Hepatocyte (in vitro differentiated cells): Measurements from ENCODE around the gene RANBP3. TPM values are rescaled to one million over a fixed set of nuclear protein-coding genes. Genes with fewer than 3 reads are reported as not detected.
A peak's percentile ranks its signal among the peaks of the same experiment; 100 is the strongest.

Experiments used
- DNase-seq: peaks from one replicate; pipeline ENCODE4 v3.0.0-alpha.2; 2016; ENCODE audit warnings: low spot score
- H2AFZ ChIP-seq: fragments of 200-600 bp; sonication (generic); 2 replicates; pipeline ENCODE4 v1.6.0; 2016; ENCODE audit warnings: antibody characterized with exemption, mild to moderate bottlenecking
- H3K27ac ChIP-seq: fragments of 200-600 bp; sonication (generic); 2 replicates; pipeline ENCODE4 v1.5.1; 2016; ENCODE audit warnings: mild to moderate bottlenecking
- H3K27me3 ChIP-seq: fragments of 200-600 bp; sonication (generic); 2 replicates; pipeline ENCODE4 v1.6.1; 2016
- H3K36me3 ChIP-seq: fragments of 200-600 bp; sonication (generic); replicated peaks from 2 replicates; pipeline ENCODE4 v1.5.1; 2016; ENCODE audit warnings: low read depth; ENCODE audit not compliant: insufficient read depth
- H3K4me1 ChIP-seq: fragments of 200-600 bp; sonication (generic); 2 replicates; pipeline ENCODE4 v1.5.1; 2016; ENCODE audit warnings: mild to moderate bottlenecking, moderate library complexity; ENCODE audit not compliant: insufficient read depth
- H3K4me2 ChIP-seq: fragments of 200-600 bp; sonication (generic); 2 replicates; pipeline ENCODE4 v1.6.0; 2016
- H3K4me3 ChIP-seq: fragments of 200-600 bp; sonication (generic); 2 replicates; pipeline ENCODE4 v1.5.1; 2016; ENCODE audit warnings: mild to moderate bottlenecking
- H3K79me2 ChIP-seq: fragments of 200-600 bp; sonication (generic); 2 replicates; pipeline ENCODE4 v1.6.0; 2017; ENCODE audit warnings: mild to moderate bottlenecking
- H3K9me2 ChIP-seq: fragments of 200-600 bp; sonication (generic); replicated peaks from 2 replicates; pipeline ENCODE4 v1.6.0; 2017; ENCODE audit warnings: mild to moderate bottlenecking; ENCODE audit not compliant: insufficient read depth
- H3K9me3 ChIP-seq: fragments of 200-600 bp; sonication (generic); 2 replicates; pipeline ENCODE4 v1.5.1; 2016; ENCODE audit warnings: low read depth, mild to moderate bottlenecking
- H4K20me1 ChIP-seq: fragments of 200-600 bp; sonication (generic); 2 replicates; pipeline ENCODE4 v1.6.0; 2016; ENCODE audit warnings: mild to moderate bottlenecking; ENCODE audit not compliant: insufficient read depth, poor library complexity, severe bottlenecking
- EZH2 ChIP-seq: fragments of 200-600 bp; sonication (generic); IDR thresholded peaks from 2 replicates; pipeline ENCODE4 v1.6.1; 2016; ENCODE audit warnings: antibody characterized with exemption, mild to moderate bottlenecking, borderline replicate concordance
- EZH2phosphoT487 ChIP-seq: fragments of 200-600 bp; sonication (generic); IDR thresholded peaks from one replicate; pipeline ENCODE4 v1.6.1; 2018; ENCODE audit warnings: antibody characterized with exemption, mild to moderate bottlenecking, low read depth, moderate library complexity; ENCODE audit not compliant: unreplicated experiment, severe bottlenecking
- WGBS: methylation state at CpG from one replicate; pipeline ENCODE4 v1.1.6; 2016; ENCODE audit warnings: low lambda C conversion rate; ENCODE audit errors: missing lambda C conversion rate; 5-methylcytosine and 5-hydroxymethylcytosine counted together
- polyA plus RNA-seq: library from polyadenylated mRNA; unstranded; fragments of >200 nt; fragmentation: Nextera tagmentation; extraction: Ambion mirVana; gene quantifications from 2 replicates; pipeline ENCODE4 v1.2.1, GENCODE V29; 2016
- total RNA-seq: library from RNA; depleted of rRNA; stranded (reverse); fragments of >200 nt; gene quantifications from 2 replicates; pipeline ENCODE4 v1.2.3, GENCODE V29; 2014
- TF ChIP-seq, protein P1 (sequence below): fragments of 200-600 bp; sonication (generic); IDR thresholded peaks from 2 replicates; pipeline ENCODE4 v1.5.1; 2016; ENCODE audit warnings: antibody characterized with exemption, mild to moderate bottlenecking; ENCODE audit not compliant: poor library complexity

RANBP3 gene
- total and polyA plus RNA-seq, 2 experiments from 2014 or later = 10.4 to 51.0 TPM

DNA sequence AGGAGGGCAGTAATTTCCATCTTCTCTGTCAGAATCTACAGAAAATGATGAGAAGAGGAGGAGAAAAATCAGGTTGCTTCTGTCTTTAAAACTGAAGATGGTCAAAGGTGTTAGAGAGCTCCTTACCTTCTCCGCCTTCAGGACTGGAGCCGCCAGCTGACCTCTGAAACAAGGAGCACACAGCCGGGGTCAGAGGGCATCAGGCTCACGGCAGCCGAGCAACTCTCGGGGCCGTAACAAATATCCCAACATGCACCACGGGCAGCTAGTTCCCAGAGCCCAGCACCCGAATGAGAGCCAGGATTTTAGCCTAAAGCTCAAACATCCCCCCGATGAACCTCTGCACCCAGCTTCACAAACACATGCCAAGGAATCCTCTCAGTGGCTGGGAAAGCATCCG lies 36.3 kb downstream of the RANBP3 start:
- Histone ChIP-seq H3K79me2 (peaks cover 89% of the 10 kb centered on the region), H3K27me3 (no peaks in the 10 kb centered on the region), H4K20me1 (peaks cover 41% of the 10 kb centered on the region), H3K4me1 (peaks cover 31% of the 10 kb centered on the region), H3K4me3 (no peak overlapping the region), H3K27ac (peak overlapping the region; percentile 23), H2AFZ (no peak overlapping the region), H3K4me2 (no peak overlapping the region), H3K36me3 (no peaks in the 10 kb centered on the region), H3K9me2 (no peaks in the 10 kb centered on the region), H3K9me3 (no peaks in the 10 kb centered on the region)
- DNase-seq = no peak
- 86% methylated on average over 11 of the region's 11 CpGs for WGBS
- TF ChIP-seq EZH2 (no peak), EZH2phosphoT487 (no peak)
- TF ChIP-seq, protein P1, sequence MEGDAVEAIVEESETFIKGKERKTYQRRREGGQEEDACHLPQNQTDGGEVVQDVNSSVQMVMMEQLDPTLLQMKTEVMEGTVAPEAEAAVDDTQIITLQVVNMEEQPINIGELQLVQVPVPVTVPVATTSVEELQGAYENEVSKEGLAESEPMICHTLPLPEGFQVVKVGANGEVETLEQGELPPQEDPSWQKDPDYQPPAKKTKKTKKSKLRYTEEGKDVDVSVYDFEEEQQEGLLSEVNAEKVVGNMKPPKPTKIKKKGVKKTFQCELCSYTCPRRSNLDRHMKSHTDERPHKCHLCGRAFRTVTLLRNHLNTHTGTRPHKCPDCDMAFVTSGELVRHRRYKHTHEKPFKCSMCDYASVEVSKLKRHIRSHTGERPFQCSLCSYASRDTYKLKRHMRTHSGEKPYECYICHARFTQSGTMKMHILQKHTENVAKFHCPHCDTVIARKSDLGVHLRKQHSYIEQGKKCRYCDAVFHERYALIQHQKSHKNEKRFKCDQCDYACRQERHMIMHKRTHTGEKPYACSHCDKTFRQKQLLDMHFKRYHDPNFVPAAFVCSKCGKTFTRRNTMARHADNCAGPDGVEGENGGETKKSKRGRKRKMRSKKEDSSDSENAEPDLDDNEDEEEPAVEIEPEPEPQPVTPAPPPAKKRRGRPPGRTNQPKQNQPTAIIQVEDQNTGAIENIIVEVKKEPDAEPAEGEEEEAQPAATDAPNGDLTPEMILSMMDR = no peak

DNA sequence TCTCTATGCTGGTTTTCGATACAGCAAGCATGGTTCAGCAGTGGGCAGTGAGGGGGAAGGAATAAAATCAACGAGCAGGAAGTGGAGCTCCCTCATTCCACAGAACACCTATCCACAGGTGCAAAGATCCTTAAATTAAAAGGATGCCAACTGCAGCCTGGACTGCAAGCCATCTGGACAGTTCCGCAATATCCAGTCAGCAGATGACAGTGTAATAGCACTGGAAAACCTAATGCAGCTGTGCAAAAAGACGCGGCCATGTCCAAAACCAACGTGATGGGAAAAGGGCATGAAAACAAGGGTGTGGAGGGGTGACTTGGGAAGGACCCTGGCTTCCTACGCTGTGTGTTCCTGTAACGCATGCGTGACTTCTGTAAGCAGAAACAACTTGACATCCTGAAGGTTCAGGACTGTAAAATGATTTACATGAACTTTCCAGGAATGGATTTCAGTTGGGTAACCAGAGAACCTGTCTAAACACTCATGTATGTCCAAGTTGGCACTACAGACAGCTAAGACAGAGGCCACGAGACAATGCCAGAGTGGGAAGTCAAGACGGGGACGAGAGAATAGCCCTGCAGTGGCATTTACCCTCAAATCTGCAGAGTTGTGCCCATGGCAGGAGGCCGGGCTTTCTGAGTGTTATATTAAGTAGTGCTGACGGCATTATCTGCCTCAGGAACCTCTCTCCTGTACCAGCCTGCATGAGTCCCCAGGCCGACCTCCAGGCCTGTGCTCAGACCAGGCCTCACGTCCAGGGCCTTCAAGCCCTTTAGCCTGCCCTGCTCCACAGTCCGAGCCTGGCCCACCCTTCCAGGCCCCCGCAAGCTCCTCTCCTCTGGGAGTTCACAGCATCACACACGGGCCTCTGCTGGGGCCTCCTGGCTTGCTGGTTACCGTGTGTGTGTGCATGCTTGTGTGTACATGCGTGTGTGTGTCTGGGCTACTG lies 37.4 kb downstream of the RANBP3 start:
- no peaks in the 10 kb centered on the region for H3K36me3 ChIP-seq
- no peak overlapping the region for H3K4me2 ChIP-seq
- peaks cover 39% of the 10 kb centered on the region for H3K4me1 ChIP-seq
- no peak overlapping the region for H2AFZ ChIP-seq
- no peak for DNase-seq
- no peak for TF ChIP-seq EZH2phosphoT487
- no peaks in the 10 kb centered on the region for H3K9me2 ChIP-seq
- peaks cover 44% of the 10 kb centered on the region for H4K20me1 ChIP-seq
- peaks cover 87% of the 10 kb centered on the region for H3K79me2 ChIP-seq
- H3K9me3 ChIP-seq = no peaks in the 10 kb centered on the region
- no peaks in the 10 kb centered on the region for H3K27me3 ChIP-seq
- H3K4me3 ChIP-seq = no peak overlapping the region
- no peak overlapping the region for H3K27ac ChIP-seq
- 93% methylated on average over 21 of the region's 21 CpGs for WGBS

DNA sequence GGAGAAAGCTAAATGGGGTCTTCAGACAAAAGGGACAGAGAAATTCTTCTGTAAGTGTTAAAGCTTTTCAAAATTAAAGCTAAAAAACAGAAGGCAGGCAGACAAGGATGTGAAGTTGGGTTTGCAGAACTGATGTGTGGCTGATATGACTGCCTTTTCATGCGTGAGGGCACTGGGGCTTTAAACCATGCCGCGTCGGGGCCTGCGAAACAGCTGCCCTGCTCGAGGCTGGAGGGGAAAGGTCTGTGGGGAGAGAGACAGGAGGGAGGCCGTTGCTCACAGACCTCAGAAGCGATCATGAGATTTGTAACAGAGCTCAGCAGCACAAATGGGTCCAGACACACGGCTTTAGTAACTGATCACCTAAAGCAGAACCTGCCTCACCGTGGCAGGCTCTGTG lies 40.4 kb downstream of the RANBP3 start:
- no peaks in the 10 kb centered on the region for H3K9me3 ChIP-seq
- no peak overlapping the region for H3K27ac ChIP-seq
- H3K79me2 ChIP-seq = peaks cover 76% of the 10 kb centered on the region
- TF ChIP-seq EZH2phosphoT487 = no peak
- TF ChIP-seq, protein P1 = no peak
- no peak for TF ChIP-seq EZH2
- no peak overlapping the region for H3K4me3 ChIP-seq
- peaks cover 22% of the 10 kb centered on the region for H4K20me1 ChIP-seq
- no peaks in the 10 kb centered on the region for H3K36me3 ChIP-seq
- H2AFZ ChIP-seq = no peak overlapping the region
- WGBS = 64% methylated on average over 10 of the region's 10 CpGs
- no peaks in the 10 kb centered on the region for H3K9me2 ChIP-seq
- H3K27me3 ChIP-seq = no peaks in the 10 kb centered on the region
- no peak overlapping the region for H3K4me2 ChIP-seq
- DNase-seq = no peak
- H3K4me1 ChIP-seq = peaks cover 32% of the 10 kb centered on the region

DNA sequence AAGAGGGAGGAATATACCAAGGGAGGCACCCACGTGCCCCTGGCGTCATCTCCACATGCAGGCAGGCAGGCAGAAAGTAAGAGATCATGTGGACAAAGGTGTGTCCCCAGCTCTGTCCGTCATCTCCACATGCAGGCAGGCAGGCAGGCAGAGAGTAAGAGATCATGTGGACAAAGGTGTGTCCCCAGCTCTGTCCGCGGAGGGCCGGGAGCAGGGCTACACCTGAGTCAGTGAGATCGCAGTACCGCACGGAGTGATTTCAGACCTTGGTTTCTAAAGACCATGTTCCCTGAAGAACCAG lies 41.7 kb downstream of the RANBP3 start:
- H3K4me3 ChIP-seq = no peak overlapping the region
- DNase-seq = no peak
- H3K9me2 ChIP-seq = no peaks in the 10 kb centered on the region
- H3K27ac ChIP-seq = no peak overlapping the region
- H2AFZ ChIP-seq = no peak overlapping the region
- H3K9me3 ChIP-seq = no peaks in the 10 kb centered on the region
- peaks cover 18% of the 10 kb centered on the region for H4K20me1 ChIP-seq
- TF ChIP-seq EZH2 (no peak), EZH2phosphoT487 (no peak)
- TF ChIP-seq, protein P1 = no peak
- H3K79me2 ChIP-seq = peaks cover 69% of the 10 kb centered on the region
- peaks cover 25% of the 10 kb centered on the region for H3K4me1 ChIP-seq
- no peak overlapping the region for H3K4me2 ChIP-seq
- no peaks in the 10 kb centered on the region for H3K27me3 ChIP-seq
- no peaks in the 10 kb centered on the region for H3K36me3 ChIP-seq
- WGBS = 89% methylated on average over 9 of the region's 9 CpGs
